Mesenchymal stem cell (in vitro differentiated cells and primary cell): Measurements from ENCODE around the gene PLXNB2.
A peak's percentile ranks its signal among the peaks of the same experiment; 100 is the strongest.

Source experiments
- DNase-seq: peaks from one replicate; pipeline ENCODE4 v3.0.0-alpha.2; 2013
- H2AFZ ChIP-seq: one replicate; pipeline ENCODE4 v1.6.1; 2013; ENCODE audit warnings: low read depth, mild to moderate bottlenecking, control low read depth, inconsistent platforms, low read length, moderate library complexity
- H2AK5ac ChIP-seq: 2 replicates; pipeline ENCODE4 v1.6.1; 2013; ENCODE audit warnings: low read length, moderate library complexity, mild to moderate bottlenecking, inconsistent platforms; ENCODE audit not compliant: severe bottlenecking
- H2BK120ac ChIP-seq: one replicate; pipeline ENCODE4 v1.6.1; 2013; ENCODE audit warnings: low read depth, mild to moderate bottlenecking, inconsistent platforms, low read length, moderate library complexity
- H2BK12ac ChIP-seq, 2 experiments: one replicate each; pipeline ENCODE4 v1.6.1; 2013; ENCODE audit warnings: inconsistent platforms in 2 of 2, low read length in 2 of 2, mild to moderate bottlenecking in 2 of 2, moderate library complexity in 2 of 2, control low read depth in 1 of 2
- H2BK15ac ChIP-seq: one replicate; pipeline ENCODE4 v1.6.1; 2013; ENCODE audit warnings: mild to moderate bottlenecking, low read depth, inconsistent platforms; ENCODE audit not compliant: poor library complexity, severe bottlenecking
- H2BK5ac ChIP-seq: 2 replicates; pipeline ENCODE4 v1.6.1; 2013; ENCODE audit warnings: low read depth, mild to moderate bottlenecking, low read length, control low read depth, inconsistent platforms; ENCODE audit not compliant: poor library complexity, severe bottlenecking
- H3K14ac ChIP-seq, 2 experiments: one replicate each; pipeline ENCODE4 v1.6.1; 2013; ENCODE audit warnings: inconsistent platforms in 2 of 2, low read length in 2 of 2, control low read depth in 1 of 2, mild to moderate bottlenecking in 1 of 2, moderate library complexity in 1 of 2
- H3K18ac ChIP-seq, 2 experiments: one replicate each; pipeline ENCODE4 v1.6.1; 2013; ENCODE audit warnings: inconsistent platforms in 2 of 2, low read length in 2 of 2, control low read depth in 1 of 2, low read depth in 1 of 2, mild to moderate bottlenecking in 1 of 2
- H3K23ac ChIP-seq, 2 experiments: one replicate each; pipeline ENCODE4 v1.6.1; 2013; ENCODE audit warnings: inconsistent platforms in 2 of 2, low read length in 2 of 2, mild to moderate bottlenecking in 2 of 2, moderate library complexity in 2 of 2, control low read depth in 1 of 2
- H3K27ac ChIP-seq: 2 replicates; pipeline ENCODE4 v1.5.1; 2013; ENCODE audit warnings: mild to moderate bottlenecking, moderate library complexity, low read length, control low read depth, inconsistent platforms; ENCODE audit not compliant: poor library complexity, severe bottlenecking
- H3K27me3 ChIP-seq, 2 experiments: 2 replicates each; pipeline versions ENCODE4 v1.6.1 to v1.7.0; 2013; ENCODE audit warnings: low read length in 2 of 2, mild to moderate bottlenecking in 2 of 2, moderate library complexity in 2 of 2, control low read depth in 1 of 2, inconsistent platforms in 1 of 2; ENCODE audit not compliant: control insufficient read depth in 1 of 2, insufficient read depth in 1 of 2
- H3K36me3 ChIP-seq, 2 experiments: 2 replicates each; pipeline versions ENCODE4 v1.6.1 to v1.7.0; 2013; ENCODE audit warnings: low read length in 2 of 2, control low read depth in 1 of 2, inconsistent platforms in 1 of 2, low read depth in 1 of 2, mild to moderate bottlenecking in 1 of 2; ENCODE audit not compliant: insufficient read depth in 2 of 2, control insufficient read depth in 1 of 2
- H3K4ac ChIP-seq, 2 experiments: one replicate each; pipeline ENCODE4 v1.6.1; 2013; ENCODE audit warnings: inconsistent platforms in 2 of 2, low read length in 2 of 2, mild to moderate bottlenecking in 2 of 2, moderate library complexity in 2 of 2, control low read depth in 1 of 2, low read depth in 1 of 2
- H3K4me1 ChIP-seq: 2 replicates; pipeline ENCODE4 v1.6.1; 2013; ENCODE audit warnings: low read depth, low read length, control low read depth; ENCODE audit not compliant: control insufficient read depth, insufficient read depth
- H3K4me2 ChIP-seq: 2 replicates; pipeline ENCODE4 v1.6.1; 2013; ENCODE audit warnings: low read length, mild to moderate bottlenecking, inconsistent platforms; ENCODE audit not compliant: poor library complexity, severe bottlenecking
- H3K4me3 ChIP-seq, 2 experiments: 2 replicates each; pipeline versions ENCODE4 v1.5.1 to v1.7.0; 2013; ENCODE audit warnings: low read length in 2 of 2, mild to moderate bottlenecking in 2 of 2, control low read depth in 1 of 2, low read depth in 1 of 2; ENCODE audit not compliant: insufficient read depth in 1 of 2
- H3K79me1 ChIP-seq: replicated peaks from 2 replicates; pipeline ENCODE4 v1.6.1; 2013; ENCODE audit warnings: mild to moderate bottlenecking, control low read depth, low read length, inconsistent platforms; ENCODE audit not compliant: poor library complexity, severe bottlenecking
- H3K9ac ChIP-seq: 2 replicates; pipeline ENCODE4 v1.7.0; 2013; ENCODE audit warnings: mild to moderate bottlenecking, low read length, moderate library complexity
- H3K9me3 ChIP-seq: 2 replicates; pipeline ENCODE4 v1.7.0; 2013; ENCODE audit warnings: mild to moderate bottlenecking, low read length; ENCODE audit not compliant: control insufficient read depth
- H4K8ac ChIP-seq: one replicate; pipeline ENCODE4 v1.6.1; 2013; ENCODE audit warnings: inconsistent platforms, mild to moderate bottlenecking, low read length, moderate library complexity
- H4K91ac ChIP-seq: one replicate; pipeline ENCODE4 v1.6.1; 2013; ENCODE audit warnings: mild to moderate bottlenecking, low read length, inconsistent platforms
- WGBS: methylation state at CpG from one replicate; pipeline ENCODE4 v1.1.7; 2013; ENCODE audit warnings: mixed read lengths; 5-methylcytosine and 5-hydroxymethylcytosine counted together

PLXNB2 gene

GRCh38 chr22:50301581-50301991 is 5.9 kb downstream of the PLXNB2 start:
- H3K36me3 ChIP-seq = peaks cover 8 to 69% of the 10 kb centered on the region in 2 experiments
- 96% methylated on average over 17 of the region's 17 CpGs for WGBS
- H3K27me3 ChIP-seq = no peaks in the 10 kb centered on the region

GRCh38 chr22:50300620-50301257 is 6.7 kb downstream of the PLXNB2 start:
- peak overlapping the region; percentile 30 to 65 for H3K4ac ChIP-seq
- peak overlapping the region; percentile 56 for H4K8ac ChIP-seq
- peak overlapping the region; percentile 10 for H2AK5ac ChIP-seq
- peaks cover 95% of the 10 kb centered on the region for H3K4me1 ChIP-seq
- H3K27me3 ChIP-seq = no peaks in the 10 kb centered on the region
- peak overlapping the region; percentile 61 for H4K91ac ChIP-seq
- H2BK120ac ChIP-seq = peak overlapping the region; percentile 11
- H3K36me3 ChIP-seq = peaks cover 8 to 69% of the 10 kb centered on the region in 2 experiments
- no peak overlapping the region for H2BK5ac ChIP-seq
- H3K27ac ChIP-seq = no peak overlapping the region
- H3K9me3 ChIP-seq = no peaks in the 10 kb centered on the region
- no peak overlapping the region for H3K4me3 ChIP-seq
- H3K4me2 ChIP-seq = no peak overlapping the region
- H3K18ac ChIP-seq = peak overlapping the region; percentile 28 to 38
- peak overlapping the region in 1 of 2 experiments; percentile 34 for H3K23ac ChIP-seq
- no peak overlapping the region for H2BK15ac ChIP-seq
- 82% methylated on average over 14 of the region's 14 CpGs for WGBS
- no peak overlapping the region for H3K9ac ChIP-seq
- H2BK12ac ChIP-seq = no peak overlapping the region
- no peak overlapping the region for H2AFZ ChIP-seq
- no peak overlapping the region for H3K14ac ChIP-seq
- no peak for DNase-seq
- H3K79me1 ChIP-seq = no peaks in the 10 kb centered on the region

More at GRCh38 chr22:50301581-50301991, 5.9 kb downstream of the PLXNB2 start:
- no peak overlapping the region for H2BK120ac ChIP-seq
- no peaks in the 10 kb centered on the region for H3K9me3 ChIP-seq
- H3K4me3 ChIP-seq = no peak overlapping the region
- no peaks in the 10 kb centered on the region for H3K79me1 ChIP-seq
- no peak overlapping the region for H3K23ac ChIP-seq
- peak overlapping the region; percentile 23 for H2BK15ac ChIP-seq
- no peak overlapping the region for H4K8ac ChIP-seq
- H3K4me2 ChIP-seq = no peak overlapping the region
- H2BK12ac ChIP-seq = peak overlapping the region in 1 of 2 experiments; percentile 45
- no peak overlapping the region for H3K4ac ChIP-seq
- H3K9ac ChIP-seq = peak overlapping the region; percentile 38
- peak overlapping the region in 1 of 2 experiments; percentile 72 for H3K14ac ChIP-seq
- peak overlapping the region; percentile 12 for H3K27ac ChIP-seq
- H2AK5ac ChIP-seq = peak overlapping the region; percentile 43
- H2BK5ac ChIP-seq = no peak overlapping the region
- no peak overlapping the region for H4K91ac ChIP-seq
- peak overlapping the region; percentile 11 to 16 for H3K18ac ChIP-seq
- DNase-seq = no peak
- no peak overlapping the region for H2AFZ ChIP-seq
- peaks cover 88% of the 10 kb centered on the region for H3K4me1 ChIP-seq

DNA sequence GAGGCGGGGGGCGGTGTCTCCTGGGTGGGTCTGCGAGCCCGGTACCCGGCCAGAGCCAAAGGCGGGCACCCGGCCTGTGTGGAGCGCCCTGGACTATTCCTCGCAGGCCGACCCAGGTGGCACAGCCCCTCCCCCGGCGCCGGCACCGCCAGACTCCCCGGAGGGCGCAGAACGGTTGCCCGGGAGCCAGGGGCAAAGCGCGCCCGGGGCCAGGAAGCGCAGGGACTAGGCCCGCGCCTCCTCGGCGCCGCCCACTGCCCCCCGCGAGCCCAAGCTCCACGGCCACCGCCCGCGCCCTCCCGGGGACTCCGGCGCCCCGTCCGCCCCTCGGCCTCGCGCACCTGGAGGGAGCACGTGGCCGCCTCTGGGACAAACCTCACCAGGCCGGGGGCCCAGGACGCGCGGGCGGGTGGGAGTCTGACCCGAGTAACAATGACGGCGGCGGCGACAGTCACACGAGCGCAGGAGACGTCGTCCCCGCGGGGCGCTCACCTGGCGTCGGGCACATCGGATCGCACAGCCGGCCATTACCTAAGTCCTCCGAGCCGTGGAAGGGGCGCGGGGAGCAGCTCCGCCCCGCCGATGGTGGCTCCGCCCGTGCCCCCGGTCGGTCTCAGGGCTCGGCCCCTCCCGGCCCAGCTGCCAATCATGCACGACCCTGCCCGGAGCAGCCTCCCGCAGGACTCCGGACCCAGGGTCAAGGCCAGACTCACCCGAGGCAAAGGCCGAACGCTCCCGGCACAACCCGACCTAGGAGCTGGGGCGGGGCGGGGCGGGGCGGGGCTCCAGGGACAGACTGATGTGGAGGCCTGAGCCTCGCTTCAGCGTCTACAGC is 7.4 kb downstream of the PLXNB2 start:
- H3K4me1 ChIP-seq = peaks cover 90% of the 10 kb centered on the region
- H2BK12ac ChIP-seq = peak overlapping the region in 1 of 2 experiments; percentile 76
- peak overlapping the region; percentile 76 for H4K91ac ChIP-seq
- H4K8ac ChIP-seq = peak overlapping the region; percentile 62
- H3K4me3 ChIP-seq = peak overlapping the region; percentile 28 to 41
- peak overlapping the region; percentile 52 for H2BK15ac ChIP-seq
- H3K4ac ChIP-seq = peak overlapping the region; percentile 65 to 88
- H3K27me3 ChIP-seq = no peaks in the 10 kb centered on the region
- 12% methylated on average over 75 of the region's 93 CpGs for WGBS
- no peak overlapping the region for H2AFZ ChIP-seq
- no peak overlapping the region for H2AK5ac ChIP-seq
- DNase-seq = no peak
- H2BK120ac ChIP-seq = peak overlapping the region; percentile 78
- H3K14ac ChIP-seq = peak overlapping the region in 1 of 2 experiments; percentile 50
- peak overlapping the region; percentile 81 to 89 for H3K18ac ChIP-seq
- no peak overlapping the region for H3K27ac ChIP-seq
- H3K4me2 ChIP-seq = peak overlapping the region; percentile 54
- H3K9ac ChIP-seq = no peak overlapping the region
- peak overlapping the region in 1 of 2 experiments; percentile 74 for H3K23ac ChIP-seq
- peak overlapping the region; percentile 46 for H2BK5ac ChIP-seq
- H3K79me1 ChIP-seq = no peaks in the 10 kb centered on the region
- peaks cover 8 to 63% of the 10 kb centered on the region in 2 experiments for H3K36me3 ChIP-seq
- no peaks in the 10 kb centered on the region for H3K9me3 ChIP-seq
